H9 (cell line): ENCODE results near the gene LTA4H. TPM values are rescaled to one million over a fixed set of nuclear protein-coding genes. Genes with fewer than 3 reads are reported as not detected.
A peak's percentile ranks its signal among the peaks of the same experiment; 100 is the strongest.

Experiments used
- DNase-seq: peaks from one replicate; pipeline ENCODE4 v3.0.0-alpha.2; 2017
- H2AFZ ChIP-seq: one replicate; pipeline ENCODE4 v1.6.1; 2013; ENCODE audit warnings: mild to moderate bottlenecking, low read length, control low read depth, moderate library complexity
- H2AK5ac ChIP-seq: 2 replicates; pipeline ENCODE4 v1.6.1; 2013; ENCODE audit warnings: low read length, control low read depth, mixed read lengths; ENCODE audit not compliant: insufficient read length
- H2BK120ac ChIP-seq: one replicate; pipeline ENCODE4 v1.6.1; 2013; ENCODE audit warnings: low read depth, mild to moderate bottlenecking, low read length, control low read depth, inconsistent platforms; ENCODE audit not compliant: poor library complexity, severe bottlenecking
- H2BK12ac ChIP-seq: 2 replicates; pipeline ENCODE4 v1.6.1; 2013; ENCODE audit warnings: low read length, control low read depth, mixed read lengths, low read depth; ENCODE audit not compliant: insufficient read length
- H2BK15ac ChIP-seq: 2 replicates; pipeline ENCODE4 v1.6.1; 2013; ENCODE audit warnings: low read depth, low read length, control low read depth
- H2BK20ac ChIP-seq: one replicate; pipeline ENCODE4 v1.6.1; 2013; ENCODE audit warnings: low read depth, mild to moderate bottlenecking, low read length, control low read depth, inconsistent platforms; ENCODE audit not compliant: poor library complexity, severe bottlenecking
- H2BK5ac ChIP-seq: 2 replicates; pipeline ENCODE4 v1.6.1; 2013; ENCODE audit warnings: low read length, control low read depth, mixed read lengths; ENCODE audit not compliant: insufficient read length
- H3K14ac ChIP-seq: 2 replicates; pipeline ENCODE4 v1.6.1; 2013; ENCODE audit warnings: low read length, control low read depth; ENCODE audit not compliant: insufficient read depth
- H3K18ac ChIP-seq: 2 replicates; pipeline ENCODE4 v1.6.1; 2013; ENCODE audit warnings: low read depth, mild to moderate bottlenecking, mixed read lengths, low read length, control low read depth; ENCODE audit not compliant: insufficient read length
- H3K23ac ChIP-seq: 2 replicates; pipeline ENCODE4 v1.6.1; 2013; ENCODE audit warnings: low read length, control low read depth, mixed read lengths, low read depth; ENCODE audit not compliant: insufficient read length
- H3K23me2 ChIP-seq: 2 replicates; pipeline ENCODE4 v1.6.1; 2013; ENCODE audit warnings: low read depth, mild to moderate bottlenecking, mixed read lengths, low read length, control low read depth; ENCODE audit not compliant: insufficient read length, poor library complexity, severe bottlenecking
- H3K27ac ChIP-seq: 2 replicates; pipeline ENCODE4 v1.5.1; 2013; ENCODE audit warnings: low read length, control low read depth, mixed read lengths, low read depth; ENCODE audit not compliant: insufficient read length
- H3K27me3 ChIP-seq: 2 replicates; pipeline ENCODE4 v1.6.1; 2013; ENCODE audit warnings: low read length, control low read depth, inconsistent platforms; ENCODE audit not compliant: insufficient read depth
- H3K4ac ChIP-seq: 2 replicates; pipeline ENCODE4 v1.6.1; 2013; ENCODE audit warnings: low read depth, mild to moderate bottlenecking, control low read depth, inconsistent platforms, low read length, moderate library complexity
- H3K4me1 ChIP-seq: 2 replicates; pipeline ENCODE4 v1.6.1; 2013; ENCODE audit warnings: low read length, control low read depth, inconsistent platforms; ENCODE audit not compliant: insufficient read depth
- H3K4me2 ChIP-seq: 2 replicates; pipeline ENCODE4 v1.6.1; 2013; ENCODE audit warnings: low read length, control low read depth, mixed read lengths; ENCODE audit not compliant: insufficient read length, insufficient read depth
- H3K56ac ChIP-seq: 2 replicates; pipeline ENCODE4 v1.6.1; 2013; ENCODE audit warnings: low read depth, mild to moderate bottlenecking, mixed read lengths, low read length, control low read depth; ENCODE audit not compliant: insufficient read length
- H3K79me1 ChIP-seq: 2 replicates; pipeline ENCODE4 v1.6.1; 2013; ENCODE audit warnings: low read depth, mild to moderate bottlenecking, moderate library complexity, low read length, control low read depth, inconsistent platforms; ENCODE audit not compliant: insufficient read depth, poor library complexity, severe bottlenecking
- H3K79me2 ChIP-seq: 2 replicates; pipeline ENCODE4 v1.6.1; 2013; ENCODE audit warnings: low read length, control low read depth, inconsistent platforms; ENCODE audit not compliant: insufficient read depth
- H3K9ac ChIP-seq: 2 replicates; pipeline ENCODE4 v1.6.1; 2013; ENCODE audit warnings: low read length, control low read depth, mixed read lengths; ENCODE audit not compliant: insufficient read length; ENCODE audit errors: extremely low read depth
- H3K9me3 ChIP-seq: one replicate; pipeline ENCODE4 v1.6.1; 2013; ENCODE audit warnings: low read depth, low read length, inconsistent platforms; ENCODE audit not compliant: control insufficient read depth
- H3T11ph ChIP-seq: one replicate; pipeline ENCODE4 v1.6.1; 2013; ENCODE audit warnings: mild to moderate bottlenecking, low read length, control low read depth, inconsistent platforms
- H4K20me1 ChIP-seq: one replicate; pipeline ENCODE4 v1.6.1; 2013; ENCODE audit not compliant: control insufficient read depth, insufficient read length, insufficient read depth
- H4K5ac ChIP-seq: 2 replicates; pipeline ENCODE4 v1.6.1; 2013; ENCODE audit warnings: low read depth, mild to moderate bottlenecking, mixed read lengths, low read length, control low read depth; ENCODE audit not compliant: insufficient read length
- H4K8ac ChIP-seq: replicated peaks from 2 replicates; pipeline ENCODE4 v1.6.1; 2013; ENCODE audit warnings: low read length, control low read depth, mixed read lengths, low read depth; ENCODE audit not compliant: insufficient read length
- H4K91ac ChIP-seq: 2 replicates; pipeline ENCODE4 v1.6.1; 2013; ENCODE audit warnings: low read depth, mild to moderate bottlenecking, moderate library complexity, mixed read lengths, low read length, control low read depth; ENCODE audit not compliant: insufficient read length
- H3K27ac Mint-ChIP-seq, 3 experiments: 2 replicates in 2 of 3; 3 replicates in 1 of 3; pipeline ENCODE4 v1.8.0; 2020 to 2021; ENCODE audit warnings: mixed read lengths in 3 of 3, mild to moderate bottlenecking in 1 of 3, moderate library complexity in 1 of 3
- H3K27me3 Mint-ChIP-seq: 2 replicates; pipeline ENCODE4 v1.8.0; 2021; ENCODE audit warnings: low read depth, mild to moderate bottlenecking, moderate library complexity, mixed read lengths
- H3K36me3 Mint-ChIP-seq, 3 experiments: 2 replicates in 2 of 3; 3 replicates in 1 of 3; pipeline ENCODE4 v1.8.0; 2020 to 2021; ENCODE audit warnings: low read depth in 3 of 3, mixed read lengths in 3 of 3; ENCODE audit not compliant: insufficient read depth in 1 of 3
- H3K4me1 Mint-ChIP-seq, 2 experiments: 2 replicates each; pipeline ENCODE4 v1.8.0; 2020; ENCODE audit warnings: mixed read lengths in 2 of 2
- H3K4me3 Mint-ChIP-seq, 2 experiments: 2 replicates in 1 of 2; 3 replicates in 1 of 2; pipeline ENCODE4 v1.8.0; 2020 to 2021; ENCODE audit warnings: mild to moderate bottlenecking in 2 of 2, mixed read lengths in 2 of 2, moderate library complexity in 1 of 2
- H3K9me3 Mint-ChIP-seq, 2 experiments: 2 replicates in 1 of 2; 3 replicates in 1 of 2; pipeline ENCODE4 v1.8.0; 2020; ENCODE audit warnings: mild to moderate bottlenecking in 2 of 2, mixed read lengths in 2 of 2, moderate library complexity in 1 of 2
- CTCF ChIP-seq: fragments of 200-600 bp; sonication (generic); conservative IDR thresholded peaks from 3 replicates; pipeline ENCODE4 v1.8.0; 2021; ENCODE audit warnings: antibody characterized with exemption, mild to moderate bottlenecking
- WGBS: extraction: QIAGEN DNeasy Blood & Tissue Kit; methylation state at CpG from one replicate; pipeline ENCODE4 v1.1.7; 2013; ENCODE audit warnings: missing lambda C conversion rate, low lambda C conversion rate, mixed read lengths; ENCODE audit not compliant: insufficient read length; ENCODE audit errors: extremely low coverage; 5-methylcytosine and 5-hydroxymethylcytosine counted together
- total RNA-seq: library from RNA; stranded (reverse); gene quantifications from 2 replicates; pipeline ENCODE4 v1.2.1, GENCODE V29; 2021

The LTA4H gene
- total RNA-seq, 1 experiment from 2014 or later: 144 TPM

- Histone ChIP-seq H2AK5ac (no peak overlapping the region), H3K4ac (no peak overlapping the region), H4K8ac (no peak overlapping the region), H3K23me2 (no peaks in the 10 kb centered on the region), H2BK120ac (no peak overlapping the region), H3K27ac (no peak overlapping the region), H3K18ac (no peak overlapping the region), H2AFZ (no peak overlapping the region), H3K4me1 (no peaks in the 10 kb centered on the region; the same call in 1 of the 2 replicates), H2BK20ac (no peak overlapping the region), H3K9ac (no peak overlapping the region), H4K20me1 (no peaks in the 10 kb centered on the region), H3K79me1 (no peaks in the 10 kb centered on the region), H4K91ac (no peak overlapping the region), H3T11ph (no peak overlapping the region), H3K23ac (no peak overlapping the region), H2BK5ac (no peak overlapping the region), H4K5ac (no peak overlapping the region), H3K79me2 (no peaks in the 10 kb centered on the region), H3K9me3 (no peaks in the 10 kb centered on the region), H3K27me3 (no peaks in the 10 kb centered on the region), H3K56ac (no peak overlapping the region), H2BK12ac (no peak overlapping the region), H2BK15ac (no peak overlapping the region), H3K4me2 (no peak overlapping the region), H3K14ac (no peak overlapping the region)
- H3K4me1 Mint-ChIP-seq: peaks cover 12 to 14% of the 10 kb centered on the region in 2 experiments
- peak overlapping the region; percentile 5 to 26 (median 7); a peak in 3 of 7 replicates for H3K27ac Mint-ChIP-seq
- DNase-seq: no peak
- no peaks in the 10 kb centered on the region for H3K9me3 Mint-ChIP-seq
- no peaks in the 10 kb centered on the region; a peak in 1 of 7 replicates for H3K36me3 Mint-ChIP-seq
- H3K27me3 Mint-ChIP-seq: peaks cover 2% of the 10 kb centered on the region; the same call in 1 of the 2 replicates
- H3K4me3 Mint-ChIP-seq: no peak overlapping the region; a peak in 1 of 5 replicates
- WGBS: 100% methylated on average over 2 of the region's 4 CpGs
- TF ChIP-seq CTCF: no peak
Observed at GRCh38 chr12:96063046-96063445, 27.7 kb upstream of the LTA4H start.
